ENCODE measurements around the gene BRCC3. TPM values are rescaled to one million over a fixed set of nuclear protein-coding genes. Genes with fewer than 3 reads are reported as not detected.
A peak's percentile ranks its signal among the peaks of the same experiment; 100 is the strongest.

The BRCC3 gene
- 10 to 100 TPM; 11.6 to 21.0 (median 16.1) TPM for total RNA-seq

GRCh38 chrX:155070975-155071693, at the start of gene BRCC3, which contains the start of the genes CMC4 and MTCP1:
Gene BRCC3, plus strand, starts transcription at chrX:155071508. Its CDS starts 20 bp downstream, at chrX:155071528.
Gene CMC4, minus strand, starts transcription at chrX:155071136. Its CDS starts 7,113 bp downstream, at chrX:155064023.
Gene MTCP1, minus strand, starts transcription at chrX:155071136. Its CDS starts 5,126 bp downstream, at chrX:155066010.
- Histone ChIP-seq H3K9me3 (no peaks in the 10 kb centered on the region), H3K4me1 (peaks cover 0 to 9% (median 5%) of the 10 kb centered on the region in 4 donors), H3K36me3 (no peaks in the 10 kb centered on the region), H3K4me3 (peak within 1 kb of the TSS; percentile 42 to 71 (median 64)), H3K27me3 (no peaks in the 10 kb centered on the region), H3K27ac (peak within 1 kb of the TSS; percentile 86 to 91 (median 88))
- peak; percentile 85 to 95 for DNase-seq
- peak in 3 of 4 donors; percentile 43 to 70 (median 46) for TF ChIP-seq POLR2A (IDR thresholded peaks at IDR 0.05)
- peak; percentile 51 to 57 for TF ChIP-seq POLR2AphosphoS5 (IDR thresholded peaks at IDR 0.05)
- TF ChIP-seq CTCF (IDR thresholded peaks at IDR 0.05): no peak
- TF ChIP-seq EP300 (IDR thresholded peaks at IDR 0.05): no peak
- WGBS, 2 donors: 0 to 41% methylated on average over 13 to 66 of the region's 81 CpGs
- ATAC-seq (ENCODE audit: low FRiP score in 2 of 2): peak; percentile 95 to 97

GRCh38 chrX:155022585-155022984, 48.7 kb upstream of the BRCC3 start, which contains the start of gene F8:
Gene F8, minus strand, starts transcription at chrX:155022723. Its CDS starts 171 bp downstream, at chrX:155022552.
- no peak for TF ChIP-seq POLR2AphosphoS5 (IDR thresholded peaks at IDR 0.05)
- no peak for TF ChIP-seq EP300 (IDR thresholded peaks at IDR 0.05)
- DNase-seq (no peak), ATAC-seq (ENCODE audit: low FRiP score in 2 of 2) (no peak)
- no peaks in the 10 kb centered on the region for H3K36me3 ChIP-seq
- H3K27me3 ChIP-seq: no peaks in the 10 kb centered on the region
- peak within 1 kb of the TSS in 1 of 4 donors; percentile 43 for H3K27ac ChIP-seq
- H3K9me3 ChIP-seq: no peaks in the 10 kb centered on the region
- peaks cover 0 to 4% (median 0%) of the 10 kb centered on the region in 4 donors for H3K4me1 ChIP-seq
- WGBS, 2 donors: 0 to 11% methylated on average over 1 of the region's 1 CpG
- peak within 1 kb of the TSS in 2 of 4 donors; percentile 21 to 33 for H3K4me3 ChIP-seq

- no peak for DNase-seq
- no peak overlapping the region for H3K27ac ChIP-seq
- WGBS, 2 donors: 85 to 90% methylated on average over 6 of the region's 6 CpGs
- TF ChIP-seq EP300 (IDR thresholded peaks at IDR 0.05) (no peak), POLR2A (IDR thresholded peaks at IDR 0.05) (no peak), CTCF (IDR thresholded peaks at IDR 0.05) (no peak), POLR2AphosphoS5 (IDR thresholded peaks at IDR 0.05) (no peak)
- H3K4me1 ChIP-seq: peaks cover 0 to 4% (median 2%) of the 10 kb centered on the region in 4 donors
- H3K27me3 ChIP-seq: no peaks in the 10 kb centered on the region
- no peaks in the 10 kb centered on the region for H3K9me3 ChIP-seq
- no peak overlapping the region for H3K4me3 ChIP-seq
- no peak for ATAC-seq (ENCODE audit: low FRiP score in 2 of 2)
- H3K36me3 ChIP-seq: no peaks in the 10 kb centered on the region
Observed at GRCh38 chrX:155023907-155024833, 47.1 kb upstream of the BRCC3 start.

- peaks cover 0 to 4% (median 2%) of the 10 kb centered on the region in 4 donors for H3K4me1 ChIP-seq
- no peak for TF ChIP-seq EP300 (IDR thresholded peaks at IDR 0.05)
- TF ChIP-seq CTCF (IDR thresholded peaks at IDR 0.05): no peak
- no peak for TF ChIP-seq POLR2AphosphoS5 (IDR thresholded peaks at IDR 0.05)
- TF ChIP-seq POLR2A (IDR thresholded peaks at IDR 0.05): no peak
- H3K4me3 ChIP-seq: peak overlapping the region; percentile 10 to 59 (median 56)
- ATAC-seq (ENCODE audit: low FRiP score in 2 of 2) (no peak), DNase-seq (no peak)
- no peaks in the 10 kb centered on the region for H3K27me3 ChIP-seq
- 0 to 35% methylated on average over 5 to 15 of the region's 16 CpGs for WGBS, 2 donors
- H3K9me3 ChIP-seq: no peaks in the 10 kb centered on the region
- H3K27ac ChIP-seq: peak overlapping the region; percentile 94 to 97 (median 94)
- no peaks in the 10 kb centered on the region for H3K36me3 ChIP-seq
Observed at GRCh38 chrX:155026420-155026726, 44.9 kb upstream of the BRCC3 start.
